Measurements from ENCODE around the gene PACC1. TPM values are rescaled to one million over a fixed set of nuclear protein-coding genes. Genes with fewer than 3 reads are reported as not detected.

PACC1 gene
- polyA plus RNA-seq, 1 experiment: 12.7 TPM

DNA sequence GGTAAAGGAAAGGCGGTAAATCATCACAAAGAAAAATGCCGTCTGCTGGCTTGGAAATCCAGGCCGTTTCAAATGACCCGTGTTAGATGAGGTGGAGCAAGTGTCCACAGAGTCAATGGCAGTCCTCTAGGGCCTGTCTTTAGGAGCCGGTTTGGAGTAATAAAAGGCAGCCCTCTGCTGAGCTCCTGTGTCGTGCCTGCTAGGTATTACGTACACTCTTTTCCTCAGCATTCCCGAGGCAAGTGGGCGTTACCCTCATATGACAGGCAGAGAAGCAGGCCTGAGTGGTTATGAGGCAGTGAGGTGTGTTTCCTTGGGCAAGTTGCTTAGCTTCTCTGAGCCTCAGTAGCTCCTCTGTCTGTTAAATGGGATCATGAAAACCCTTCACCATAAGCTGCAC is 25.7 kb upstream of the PACC1 start:
- H3K36me3 ChIP-seq (ENCODE audit: control insufficient read depth, insufficient read depth, low read length): peaks cover 2% of the 10 kb centered on the region; the same call in 1 of the 2 replicates
- DNase-seq (ENCODE audit: low read depth): no peak
- ChIA-PET CTCF (interaction anchor here (1.5 to 2.4 kb wide), 2 partner anchors 15 to 405 kb away, joined by 4 to 10 read pairs; partner anchors contain the start of genes DTL and INTS7), POLR2A (no interaction called here)
- H3K27me3 ChIP-seq (ENCODE audit: control insufficient read depth, insufficient read depth, low read length): no peaks in the 10 kb centered on the region
- TF ChIP-seq, protein P1, sequence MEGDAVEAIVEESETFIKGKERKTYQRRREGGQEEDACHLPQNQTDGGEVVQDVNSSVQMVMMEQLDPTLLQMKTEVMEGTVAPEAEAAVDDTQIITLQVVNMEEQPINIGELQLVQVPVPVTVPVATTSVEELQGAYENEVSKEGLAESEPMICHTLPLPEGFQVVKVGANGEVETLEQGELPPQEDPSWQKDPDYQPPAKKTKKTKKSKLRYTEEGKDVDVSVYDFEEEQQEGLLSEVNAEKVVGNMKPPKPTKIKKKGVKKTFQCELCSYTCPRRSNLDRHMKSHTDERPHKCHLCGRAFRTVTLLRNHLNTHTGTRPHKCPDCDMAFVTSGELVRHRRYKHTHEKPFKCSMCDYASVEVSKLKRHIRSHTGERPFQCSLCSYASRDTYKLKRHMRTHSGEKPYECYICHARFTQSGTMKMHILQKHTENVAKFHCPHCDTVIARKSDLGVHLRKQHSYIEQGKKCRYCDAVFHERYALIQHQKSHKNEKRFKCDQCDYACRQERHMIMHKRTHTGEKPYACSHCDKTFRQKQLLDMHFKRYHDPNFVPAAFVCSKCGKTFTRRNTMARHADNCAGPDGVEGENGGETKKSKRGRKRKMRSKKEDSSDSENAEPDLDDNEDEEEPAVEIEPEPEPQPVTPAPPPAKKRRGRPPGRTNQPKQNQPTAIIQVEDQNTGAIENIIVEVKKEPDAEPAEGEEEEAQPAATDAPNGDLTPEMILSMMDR (IDR thresholded peaks at IDR 0.05; ENCODE audit: insufficient read depth, low read depth, low read length): no peak
- no peak overlapping the region for H3K4me3 ChIP-seq (ENCODE audit: low read depth, low read length)

DNA sequence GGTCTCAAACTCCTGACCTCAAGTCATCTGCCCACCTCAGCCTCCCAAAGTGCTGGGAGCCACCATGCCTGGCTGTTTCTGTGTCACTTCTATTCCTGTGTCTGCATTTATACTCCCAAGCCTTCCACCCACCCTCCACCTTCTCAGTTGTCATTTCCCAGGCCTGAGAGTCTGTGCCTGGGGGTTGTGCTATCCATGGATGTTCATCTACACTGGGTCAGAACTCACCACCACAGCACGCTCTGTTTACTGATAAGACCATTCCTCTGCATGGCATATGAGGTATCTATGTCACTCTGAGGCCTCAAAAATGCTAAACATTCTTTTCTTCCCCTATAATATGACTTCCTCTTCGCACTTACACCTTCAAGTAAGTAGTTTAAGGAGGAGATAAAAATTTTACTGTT is 24.1 kb upstream of the PACC1 start:
- TF ChIP-seq, protein P1 (IDR thresholded peaks at IDR 0.05; ENCODE audit: insufficient read depth, low read depth, low read length): no peak
- DNase-seq (ENCODE audit: low read depth): no peak
- POLR2A ChIA-PET: no interaction called here
- Histone ChIP-seq H3K27me3 (ENCODE audit: control insufficient read depth, insufficient read depth, low read length) (no peaks in the 10 kb centered on the region), H3K4me3 (ENCODE audit: low read depth, low read length) (no peak overlapping the region), H3K36me3 (ENCODE audit: control insufficient read depth, insufficient read depth, low read length) (no peaks in the 10 kb centered on the region)
- CTCF ChIA-PET: no interaction called here

DNA sequence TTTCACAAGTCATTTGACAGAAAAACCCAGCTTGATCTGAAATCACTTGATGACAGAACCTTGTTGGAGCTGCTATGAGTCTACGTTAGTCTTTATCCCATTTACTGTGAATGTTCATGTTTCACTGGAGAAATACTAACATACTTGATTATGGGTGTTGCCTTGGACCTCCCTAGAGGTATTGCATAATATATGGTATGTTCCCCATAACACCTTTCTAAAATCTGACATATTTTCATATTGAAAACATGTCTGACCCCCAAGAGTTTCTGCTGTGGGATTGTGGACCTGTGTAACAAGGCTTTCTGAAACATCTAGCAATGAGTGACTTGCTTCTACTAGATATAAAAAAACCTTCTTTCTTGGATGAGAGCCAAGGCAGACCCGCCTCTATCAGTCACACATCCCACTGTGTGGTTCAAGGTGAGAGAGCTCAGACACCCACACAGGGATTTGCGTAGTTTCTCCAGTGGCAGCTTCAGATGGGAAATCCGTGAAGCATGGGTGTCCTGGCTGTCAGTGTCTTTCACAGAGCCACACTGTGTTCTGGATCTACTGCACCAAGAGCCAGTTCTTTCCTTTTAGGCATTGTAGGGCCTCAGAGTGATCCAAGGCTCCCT is 22.6 kb upstream of the PACC1 start:
- Histone ChIP-seq H3K27me3 (ENCODE audit: control insufficient read depth, insufficient read depth, low read length) (no peaks in the 10 kb centered on the region), H3K36me3 (ENCODE audit: control insufficient read depth, insufficient read depth, low read length) (no peaks in the 10 kb centered on the region), H3K4me3 (ENCODE audit: low read depth, low read length) (no peak overlapping the region)
- TF ChIP-seq, protein P1 (IDR thresholded peaks at IDR 0.05; ENCODE audit: insufficient read depth, low read depth, low read length): no peak
- ChIA-PET CTCF (interaction anchor here (1.1 kb wide), 1 partner anchor 19 kb away, joined by 5 read pairs; no protein-coding TSS in a partner anchor), POLR2A (no interaction called here)
- DNase-seq (ENCODE audit: low read depth): no peak

DNA sequence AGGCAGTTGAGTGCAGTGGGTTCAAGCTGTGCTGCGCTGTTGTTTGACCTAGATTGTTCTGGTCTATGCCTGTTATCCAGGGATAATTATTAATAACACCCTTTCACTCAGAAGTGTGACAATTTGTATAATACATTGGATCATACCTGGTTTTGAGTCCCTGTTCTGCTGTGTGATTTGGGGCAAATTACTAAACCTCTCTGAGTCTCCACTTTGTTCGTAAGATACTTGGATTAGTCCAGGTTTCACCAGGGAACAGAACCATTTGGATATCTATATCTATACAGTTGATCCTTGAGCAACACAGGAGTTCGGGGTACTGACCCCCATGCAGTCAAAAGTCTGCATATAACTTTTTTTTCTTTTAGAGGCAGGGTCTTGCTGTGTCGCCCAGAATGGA is 20.3 kb upstream of the PACC1 start:
- TF ChIP-seq, protein P1 (IDR thresholded peaks at IDR 0.05; ENCODE audit: insufficient read depth, low read depth, low read length): no peak
- no peak overlapping the region for H3K4me3 ChIP-seq (ENCODE audit: low read depth, low read length)
- no peaks in the 10 kb centered on the region for H3K27me3 ChIP-seq (ENCODE audit: control insufficient read depth, insufficient read depth, low read length)
- no peaks in the 10 kb centered on the region for H3K36me3 ChIP-seq (ENCODE audit: control insufficient read depth, insufficient read depth, low read length)
- no peak for DNase-seq (ENCODE audit: low read depth)
- POLR2A ChIA-PET: no interaction called here
- CTCF ChIA-PET: no interaction called here

DNA sequence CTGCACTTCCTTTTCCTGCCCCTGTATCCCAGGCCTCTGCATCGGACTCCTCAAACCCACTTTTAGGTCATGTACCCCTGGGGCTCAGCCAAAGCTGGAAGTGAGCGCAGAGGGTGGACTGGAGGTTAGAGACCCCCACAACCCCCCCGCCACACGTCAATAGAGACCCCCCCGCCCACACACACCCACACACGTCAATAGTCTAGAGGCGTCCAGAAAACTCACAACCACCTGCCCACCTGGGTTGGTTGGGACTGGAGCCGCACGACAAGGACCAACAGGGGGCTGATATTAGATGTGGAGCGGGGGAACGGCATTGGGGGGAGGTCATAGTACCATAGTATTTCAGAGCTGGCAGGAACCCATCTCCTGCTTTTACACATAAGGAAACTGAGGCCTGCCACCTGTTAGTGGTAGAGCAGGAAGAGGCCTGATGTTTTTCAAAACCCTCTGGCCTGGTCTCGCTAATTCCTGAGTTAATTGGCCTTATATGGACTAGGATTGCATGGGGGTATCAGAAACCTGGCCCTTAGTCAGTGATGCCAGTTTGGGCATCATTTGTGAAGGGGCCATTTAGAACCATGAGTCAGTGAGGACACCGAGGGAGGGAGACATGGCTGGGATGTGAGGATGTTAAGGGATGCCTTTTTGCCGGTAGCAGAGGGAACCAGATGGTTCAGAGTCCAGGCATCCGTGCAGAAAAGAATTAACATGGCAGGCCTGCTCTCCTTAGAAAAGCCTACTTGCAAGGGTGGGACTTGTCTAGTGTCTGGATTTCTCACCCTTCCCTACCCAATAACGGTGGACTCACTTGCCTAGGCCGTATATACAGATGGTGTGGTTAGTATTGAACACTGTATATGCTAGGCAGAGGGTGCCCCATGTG is 19.1 kb upstream of the PACC1 start:
- no peaks in the 10 kb centered on the region for H3K27me3 ChIP-seq (ENCODE audit: control insufficient read depth, insufficient read depth, low read length)
- no peak for DNase-seq (ENCODE audit: low read depth)
- CTCF ChIA-PET: interaction anchor here (0.9 kb wide), 1 partner anchor 22 kb away, joined by 3 read pairs; no protein-coding TSS in a partner anchor
- H3K4me3 ChIP-seq (ENCODE audit: low read depth, low read length): peak overlapping the region; percentile 59
- POLR2A ChIA-PET: no interaction called here
- H3K36me3 ChIP-seq (ENCODE audit: control insufficient read depth, insufficient read depth, low read length): no peaks in the 10 kb centered on the region
- TF ChIP-seq, protein P1 (IDR thresholded peaks at IDR 0.05; ENCODE audit: insufficient read depth, low read depth, low read length): no peak
